ENCODE data around the gene CACNB3.
A peak's percentile ranks its signal among the peaks of the same experiment; 100 is the strongest.

The CACNB3 gene

GRCh38 chr12:48817873-48818830 is at the start of gene CACNB3:
Gene CACNB3 (plus strand): TSS chr12:48818496. CDS start chr12:48818930, 434 bp downstream.
- DNase-seq = peak; percentile 68

- no peak for DNase-seq
Observed at GRCh38 chr12:48768736-48769135, 49.6 kb upstream of the CACNB3 start.

GRCh38 chr12:48770756-48771155 is 47.5 kb upstream of the CACNB3 start:
- DNase-seq = no peak

- DNase-seq = no peak
Observed at GRCh38 chr12:48771588-48772112, 46.6 kb upstream of the CACNB3 start.

GRCh38 chr12:48773686-48774085 is 44.6 kb upstream of the CACNB3 start:
- no peak for DNase-seq

- no peak for DNase-seq
Observed at GRCh38 chr12:48774516-48774915, 43.8 kb upstream of the CACNB3 start.

- no peak for DNase-seq
Observed at GRCh38 chr12:48775299-48775698, 43.0 kb upstream of the CACNB3 start.

- no peak for DNase-seq
Observed at GRCh38 chr12:48775991-48776649, 42.2 kb upstream of the CACNB3 start.

- DNase-seq = no peak
Observed at GRCh38 chr12:48776956-48777355, 41.3 kb upstream of the CACNB3 start.

- DNase-seq = no peak
Observed at GRCh38 chr12:48777501-48778400, 40.5 kb upstream of the CACNB3 start.

- DNase-seq = no peak
Observed at GRCh38 chr12:48779869-48780268, 38.4 kb upstream of the CACNB3 start.

GRCh38 chr12:48780381-48781025 is 37.8 kb upstream of the CACNB3 start:
- no peak for DNase-seq

- no peak for DNase-seq
Observed at GRCh38 chr12:48781750-48782456, 36.4 kb upstream of the CACNB3 start.

- DNase-seq = no peak
Observed at GRCh38 chr12:48782457-48783395, 35.6 kb upstream of the CACNB3 start.

- DNase-seq = no peak
Observed at GRCh38 chr12:48783432-48783831, 34.9 kb upstream of the CACNB3 start.

GRCh38 chr12:48786591-48787544 is 31.4 kb upstream of the CACNB3 start:
- no peak for DNase-seq

GRCh38 chr12:48787791-48788523 is 30.3 kb upstream of the CACNB3 start:
- no peak for DNase-seq

- DNase-seq = no peak
Observed at GRCh38 chr12:48788524-48788853, 29.8 kb upstream of the CACNB3 start.

Measured in CD4-positive, alpha-beta T cell treated with Interleukin-4 for 4 hours (primary cell).